ENCODE measurements around the gene CR1L. TPM values are rescaled to one million over a fixed set of nuclear protein-coding genes. Genes with fewer than 3 reads are reported as not detected.
A peak's percentile ranks its signal among the peaks of the same experiment; 100 is the strongest.
"Not testable (repeated sequence)": the region's sequence is repeated elsewhere in the genome, so short reads cannot be mapped to it uniquely, and the experiment has no call there.

CR1L gene
- total and polyA plus RNA-seq, 8 donors, result 0.15 to 1.1 (median 0.73) TPM; not detected in 1

GRCh38 chr1:207755846-207756693 lies 111.1 kb downstream of the CR1L start:
- ATAC-seq (no peak), DNase-seq (no peak)
- H3K27ac ChIP-seq, result peak overlapping the region in 1 of 2 donors; percentile 80
- TF ChIP-seq CTCF (IDR thresholded peaks at IDR 0.05), result no peak
- H3K27me3 ChIP-seq, result no peaks in the 10 kb centered on the region
- H3K36me3 ChIP-seq, result peaks cover 4 to 41% of the 10 kb centered on the region in 2 donors
- peak overlapping the region in 1 of 2 donors; percentile 82 for H3K4me3 ChIP-seq
- no peaks in the 10 kb centered on the region for H3K9me3 ChIP-seq
- intact Hi-C loops (cut with DNase I), result no loop called here
- peaks cover 7 to 44% of the 10 kb centered on the region in 2 donors for H3K4me1 ChIP-seq

- TF ChIP-seq CTCF (IDR thresholded peaks at IDR 0.05), result no peak
- no peaks in the 10 kb centered on the region for H3K9me3 ChIP-seq
- intact Hi-C loops (cut with DNase I), result no loop called here
- DNase-seq, result no peak
- no peak overlapping the region for H3K4me3 ChIP-seq
- ATAC-seq, result no peak
- H3K27me3 ChIP-seq, result no peaks in the 10 kb centered on the region
- H3K4me1 ChIP-seq, result no peaks in the 10 kb centered on the region
- no peak overlapping the region for H3K27ac ChIP-seq
- H3K36me3 ChIP-seq, result peaks cover 4 to 88% of the 10 kb centered on the region in 2 donors
These were observed 117.7 kb downstream of the CR1L start for GRCh38 chr1:207762622-207763021.

GRCh38 chr1:207763091-207763490 lies 118.2 kb downstream of the CR1L start:
- peak; percentile 19 for ATAC-seq
- Histone ChIP-seq H3K36me3 (peaks cover 4 to 86% of the 10 kb centered on the region in 2 donors), H3K4me3 (no peak overlapping the region), H3K4me1 (no peaks in the 10 kb centered on the region), H3K27ac (no peak overlapping the region), H3K27me3 (no peaks in the 10 kb centered on the region), H3K9me3 (no peaks in the 10 kb centered on the region)
- intact Hi-C loops (cut with DNase I), result no loop called here
- peak in 1 of 4 donors; percentile 50 for DNase-seq
- no peak for TF ChIP-seq CTCF (IDR thresholded peaks at IDR 0.05)

- peaks cover 4 to 86% of the 10 kb centered on the region in 2 donors for H3K36me3 ChIP-seq
- TF ChIP-seq CTCF (IDR thresholded peaks at IDR 0.05), result no peak
- no peak overlapping the region for H3K4me3 ChIP-seq
- no peaks in the 10 kb centered on the region for H3K9me3 ChIP-seq
- ATAC-seq (no peak), DNase-seq (no peak)
- no peak overlapping the region for H3K27ac ChIP-seq
- intact Hi-C loops (cut with DNase I), result no loop called here
- no peaks in the 10 kb centered on the region for H3K27me3 ChIP-seq
- H3K4me1 ChIP-seq, result no peaks in the 10 kb centered on the region
These were observed 119.0 kb downstream of the CR1L start for GRCh38 chr1:207763972-207764371.

GRCh38 chr1:207766569-207766968 lies 121.6 kb downstream of the CR1L start:
- DNase-seq (no peak), ATAC-seq (no peak)
- Histone ChIP-seq H3K36me3 (peaks cover 0 to 86% of the 10 kb centered on the region in 2 donors), H3K27me3 (no peaks in the 10 kb centered on the region), H3K9me3 (peaks cover 0 to 8% of the 10 kb centered on the region in 2 donors), H3K4me1 (no peaks in the 10 kb centered on the region), H3K4me3 (no peak overlapping the region), H3K27ac (no peak overlapping the region)
- TF ChIP-seq CTCF (IDR thresholded peaks at IDR 0.05), result no peak
- intact Hi-C loops (cut with DNase I), result no loop called here

- H3K27me3 ChIP-seq; H3K4me1 ChIP-seq; H3K27ac ChIP-seq; H3K4me3 ChIP-seq; ATAC-seq; intact Hi-C loops (cut with DNase I); DNase-seq: not testable (repeated sequence)
- H3K9me3 ChIP-seq, result peaks cover 0 to 10% of the 10 kb centered on the region in 2 donors
- H3K36me3 ChIP-seq, result peaks cover 0 to 59% of the 10 kb centered on the region in 2 donors
These were observed 125.6 kb downstream of the CR1L start for GRCh38 chr1:207770514-207770913.

Measured in left lung (tissue), 10 donors.